Astrocyte of the spinal cord (primary cell): ENCODE measurements around the gene ADCY1.

Experiments
- DNase-seq: peaks from one replicate; pipeline ENCODE4 v3.0.0; 2011; ENCODE audit warnings: low read depth, low spot score
- H3K4me3 ChIP-seq: 2 replicates; pipeline ENCODE4 v1.5.1; 2011; ENCODE audit warnings: low read depth, mild to moderate bottlenecking, low read length, moderate library complexity
- CTCF ChIP-seq: IDR thresholded peaks from 2 replicates; pipeline ENCODE4 v1.5.1; 2012; ENCODE audit warnings: low read depth, mild to moderate bottlenecking, low read length, inconsistent platforms
- in situ Hi-C: cut with HindIII; loops from 2 replicates; pipeline ENCODE4 v1.10.0; 2017; ENCODE audit warnings: low sequenced_read_pairs

Gene ADCY1

GRCh38 chr7:45655539-45655938, 81.4 kb downstream of the ADCY1 start:
- DNase-seq, result no peak
- in situ Hi-C loops, result no loop called here
- TF ChIP-seq CTCF, result no peak
- no peak overlapping the region for H3K4me3 ChIP-seq

GRCh38 chr7:45656431-45656830, 82.3 kb downstream of the ADCY1 start:
- in situ Hi-C loops, result no loop called here
- DNase-seq, result no peak
- no peak for TF ChIP-seq CTCF
- H3K4me3 ChIP-seq, result no peak overlapping the region

- no peak for DNase-seq
- H3K4me3 ChIP-seq, result no peak overlapping the region
- in situ Hi-C loops, result no loop called here
- TF ChIP-seq CTCF, result no peak
These were observed 83.1 kb downstream of the ADCY1 start for GRCh38 chr7:45657136-45657889.

GRCh38 chr7:45657890-45658715, 83.9 kb downstream of the ADCY1 start:
- H3K4me3 ChIP-seq, result no peak overlapping the region
- in situ Hi-C loops, result no loop called here
- DNase-seq, result no peak
- TF ChIP-seq CTCF, result no peak

- no peak for TF ChIP-seq CTCF
- no peak for DNase-seq
- in situ Hi-C loops, result no loop called here
These were observed 84.7 kb downstream of the ADCY1 start for GRCh38 chr7:45658716-45659495.

GRCh38 chr7:45659496-45660139, 85.5 kb downstream of the ADCY1 start:
- TF ChIP-seq CTCF, result no peak
- in situ Hi-C loops, result no loop called here
- no peak for DNase-seq
- no peak overlapping the region for H3K4me3 ChIP-seq

More at GRCh38 chr7:45658716-45659495, 84.7 kb downstream of the ADCY1 start:
- no peak overlapping the region for H3K4me3 ChIP-seq
